ENCODE measurements around the gene GABRD.
A peak's percentile ranks its signal among the peaks of the same experiment; 100 is the strongest.

GRCh38 chr1:2044510-2045319 lies 25.6 kb downstream of the GABRD start:
- peak; percentile 77 to 96 (median 91) for TF ChIP-seq CTCF (IDR thresholded peaks at IDR 0.05 in 8 of 11, conservative IDR thresholded peaks at IDR 0.05 in 3 of 11)
- peak in 2 of 3 donors; percentile 53 to 61 for TF ChIP-seq POLR2AphosphoS5 (IDR thresholded peaks at IDR 0.05)
